Stimulated activated CD8-positive, alpha-beta memory T cell treated with anti-CD3 and anti-CD28 coated beads, Interleukin-4, amount 100 ng/mL, for 4 hours (primary cell): Measurements from ENCODE around the gene OR51T1.
"Not testable (repeated sequence)": the region's sequence is repeated elsewhere in the genome, so short reads cannot be mapped to it uniquely, and the experiment has no call there.

ENCODE experiments used
- DNase-seq, 2 donors: peaks; one replicate each; pipeline ENCODE4 v3.0.0-alpha.2; 2020; ENCODE audit warnings: low read depth in 2 of 2, low spot score in 1 of 2

The OR51T1 gene

GRCh38 chr11:4881860-4882500 is at the start of gene OR51T1:
Gene OR51T1, plus strand, starts transcription at chr11:4881900. Its CDS starts 0 bp downstream, at chr11:4881900.
- no peak for DNase-seq

GRCh38 chr11:4839851-4840549 is 41.7 kb upstream of the OR51T1 start:
- no peak for DNase-seq

GRCh38 chr11:4848908-4849532 is 32.7 kb upstream of the OR51T1 start, which contains the start of gene OR51S1:
Gene OR51S1, minus strand, starts transcription at chr11:4849208. Its CDS starts 0 bp downstream, at chr11:4849208.
- no peak for DNase-seq

- no peak for DNase-seq
Observed at GRCh38 chr11:4851033-4851432, 30.7 kb upstream of the OR51T1 start.

- DNase-seq, result not testable (repeated sequence)
Observed at GRCh38 chr11:4854286-4854685, 27.4 kb upstream of the OR51T1 start.

GRCh38 chr11:4862447-4863236 is 19.1 kb upstream of the OR51T1 start:
- no peak for DNase-seq

GRCh38 chr11:4863876-4864275 is 17.8 kb upstream of the OR51T1 start:
- no peak for DNase-seq

GRCh38 chr11:4865855-4866254 is 15.8 kb upstream of the OR51T1 start:
- DNase-seq, result no peak

- no peak for DNase-seq
Observed at GRCh38 chr11:4881188-4881587, 512 bp upstream of the OR51T1 start.

GRCh38 chr11:4882543-4882942 is 843 bp downstream of the OR51T1 start:
- no peak for DNase-seq

GRCh38 chr11:4884361-4884760 is 2.7 kb downstream of the OR51T1 start:
- DNase-seq, result no peak

- DNase-seq, result no peak
Observed at GRCh38 chr11:4886186-4886585, 4.5 kb downstream of the OR51T1 start.

- DNase-seq, result no peak
Observed at GRCh38 chr11:4887591-4887990, 5.9 kb downstream of the OR51T1 start.

- no peak for DNase-seq
Observed at GRCh38 chr11:4890279-4890678, 8.6 kb downstream of the OR51T1 start.

- DNase-seq, result no peak
Observed at GRCh38 chr11:4891996-4892640, 10.4 kb downstream of the OR51T1 start.

GRCh38 chr11:4903484-4903883 is 21.8 kb downstream of the OR51T1 start, which contains the start of gene OR51A7:
Gene OR51A7, plus strand, starts transcription at chr11:4903783. Its CDS starts 3,587 bp downstream, at chr11:4907370.
- no peak for DNase-seq

GRCh38 chr11:4916581-4916980 is 34.9 kb downstream of the OR51T1 start:
- no peak for DNase-seq

GRCh38 chr11:4919250-4919649 is 37.5 kb downstream of the OR51T1 start, which contains the start of gene OR51G2:
Gene OR51G2, minus strand, starts transcription at chr11:4919350. Its CDS starts 3,687 bp downstream, at chr11:4915663.
- no peak for DNase-seq

- no peak for DNase-seq
Observed at GRCh38 chr11:4921796-4922195, 40.1 kb downstream of the OR51T1 start.

GRCh38 chr11:4922304-4922703 is 40.6 kb downstream of the OR51T1 start:
- no peak for DNase-seq

GRCh38 chr11:4924239-4924638 is 42.5 kb downstream of the OR51T1 start, which contains the start of gene OR51G1:
Gene OR51G1, minus strand, starts transcription at chr11:4924339. Its CDS starts 0 bp downstream, at chr11:4924339.
- DNase-seq, result no peak
